Mesodermal cell (in vitro differentiated cells): Measurements from ENCODE around the gene CEACAM6.

ENCODE experiments used
- H3K27ac ChIP-seq: 2 replicates; pipeline ENCODE4 v1.7.0; 2013; ENCODE audit warnings: mild to moderate bottlenecking, low read depth, low read length, moderate library complexity; ENCODE audit not compliant: severe bottlenecking
- H3K36me3 ChIP-seq: 2 replicates; pipeline ENCODE4 v1.7.1; 2013; ENCODE audit warnings: mild to moderate bottlenecking, low read length, moderate library complexity; ENCODE audit not compliant: control insufficient read depth, insufficient read depth
- H3K4me1 ChIP-seq: one replicate; pipeline ENCODE4 v1.7.1; 2013; ENCODE audit warnings: mild to moderate bottlenecking, low read length; ENCODE audit not compliant: insufficient read depth, control insufficient read depth, poor library complexity, severe bottlenecking
- H3K4me3 ChIP-seq: 2 replicates; pipeline ENCODE4 v1.7.0; 2013; ENCODE audit warnings: low read length, control low read depth, mild to moderate bottlenecking; ENCODE audit not compliant: insufficient read depth, poor library complexity, severe bottlenecking; ENCODE audit errors: extremely low read depth
- H3K9me3 ChIP-seq: 2 replicates; pipeline ENCODE4 v1.7.1; 2013; ENCODE audit warnings: mild to moderate bottlenecking, low read length, moderate library complexity; ENCODE audit not compliant: control insufficient read depth
- WGBS, 2 experiments: methylation state at CpG; one replicate each; pipeline ENCODE4 v1.1.5; 2013; ENCODE audit warnings: missing lambda C conversion rate in 2 of 2; ENCODE audit not compliant: insufficient coverage in 2 of 2; 5-methylcytosine and 5-hydroxymethylcytosine counted together

The CEACAM6 gene

GRCh38 chr19:41813911-41814310 lies 58.6 kb downstream of the CEACAM6 start:
- WGBS, 2 experiments, result 26 to 50% methylated on average over 4 of the region's 4 CpGs
- H3K4me3 ChIP-seq, result no peak overlapping the region
- no peaks in the 10 kb centered on the region for H3K4me1 ChIP-seq
- no peak overlapping the region for H3K27ac ChIP-seq
- H3K9me3 ChIP-seq, result no peaks in the 10 kb centered on the region
- H3K36me3 ChIP-seq, result no peaks in the 10 kb centered on the region

GRCh38 chr19:41815301-41815700 lies 60.0 kb downstream of the CEACAM6 start:
- no peak overlapping the region for H3K27ac ChIP-seq
- no peaks in the 10 kb centered on the region for H3K4me1 ChIP-seq
- no peaks in the 10 kb centered on the region for H3K9me3 ChIP-seq
- WGBS, 2 experiments, result no CpG with 5 or more reads among the region's 4 CpGs
- no peaks in the 10 kb centered on the region for H3K36me3 ChIP-seq
- no peak overlapping the region for H3K4me3 ChIP-seq

- 68 to 100% methylated on average over 1 to 2 of the region's 2 CpGs for WGBS, 2 experiments
- Histone ChIP-seq H3K4me3 (no peak overlapping the region), H3K4me1 (no peaks in the 10 kb centered on the region), H3K27ac (no peak overlapping the region), H3K9me3 (no peaks in the 10 kb centered on the region), H3K36me3 (no peaks in the 10 kb centered on the region)
Observed at GRCh38 chr19:41816761-41817160, 61.4 kb downstream of the CEACAM6 start.

GRCh38 chr19:41821003-41821735 lies 65.8 kb downstream of the CEACAM6 start:
- H3K27ac ChIP-seq, result no peak overlapping the region
- 0 to 18% methylated on average over 2 to 8 of the region's 12 CpGs for WGBS, 2 experiments
- H3K4me3 ChIP-seq, result no peak overlapping the region
- H3K4me1 ChIP-seq, result no peaks in the 10 kb centered on the region
- H3K9me3 ChIP-seq, result no peaks in the 10 kb centered on the region
- H3K36me3 ChIP-seq, result no peaks in the 10 kb centered on the region
